ENCODE data around the gene SPIN1. TPM values are rescaled to one million over a fixed set of nuclear protein-coding genes. Genes with fewer than 3 reads are reported as not detected.
A peak's percentile ranks its signal among the peaks of the same experiment; 100 is the strongest.
"Not testable (repeated sequence)": the region's sequence is repeated elsewhere in the genome, so short reads cannot be mapped to it uniquely, and the experiment has no call there.

The SPIN1 gene
- 11.6 TPM for total RNA-seq

DNA sequence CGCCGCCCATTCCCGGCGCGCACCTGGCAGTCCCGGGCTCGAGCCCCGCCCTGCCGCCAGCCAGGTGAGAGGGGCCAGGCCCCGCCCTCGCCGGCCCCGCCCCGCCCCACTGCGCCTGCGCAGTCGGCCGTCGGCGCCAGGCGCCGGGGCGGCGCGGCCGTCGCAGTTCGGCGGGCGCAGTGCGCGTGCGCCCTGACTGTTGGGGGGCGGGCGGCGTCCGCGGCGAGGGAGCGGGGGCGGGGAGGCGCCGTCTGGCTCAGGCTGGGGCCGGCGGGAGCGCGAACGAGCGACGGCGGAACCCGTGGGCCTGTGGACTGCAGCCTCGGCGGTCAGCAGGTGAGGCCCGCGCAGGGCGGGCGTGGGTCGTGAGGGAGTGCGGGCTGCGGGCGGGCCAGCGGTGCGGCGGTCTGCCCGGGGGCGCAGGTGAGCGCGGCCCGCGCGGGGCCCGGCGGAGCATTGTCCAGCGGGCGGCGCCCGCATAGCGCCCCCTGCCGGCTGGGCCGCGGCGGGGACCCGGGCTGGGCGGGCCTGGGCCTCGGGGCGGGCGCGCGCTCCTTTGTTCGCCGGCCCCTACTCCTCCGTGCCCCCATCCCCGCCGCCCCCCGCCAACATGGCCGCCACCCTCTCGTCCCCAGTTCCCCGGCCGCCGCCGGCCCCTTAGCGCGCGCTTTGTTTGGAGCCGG is at the start of gene SPIN1:
Gene SPIN1, plus strand, starts transcription at position 242 of the 683 bp plus-strand sequence. CDS start 38,096 bp downstream, outside the sequence.
- Histone ChIP-seq H3K27ac (peak within 1 kb of the TSS; percentile 88 to 95), H3K9me3 (no peaks in the 10 kb centered on the region), H3K4me1 (peaks cover 0 to 11% of the 10 kb centered on the region in 2 donors), H3K4me3 (peak within 1 kb of the TSS; percentile 99 to 100), H3K27me3 (no peaks in the 10 kb centered on the region), H3K36me3 (no peaks in the 10 kb centered on the region)
- DNase-seq (ENCODE audit: low spot score in 2 of 2), result peak in 1 of 2 donors; percentile 83
- TF ChIP-seq, protein P1, sequence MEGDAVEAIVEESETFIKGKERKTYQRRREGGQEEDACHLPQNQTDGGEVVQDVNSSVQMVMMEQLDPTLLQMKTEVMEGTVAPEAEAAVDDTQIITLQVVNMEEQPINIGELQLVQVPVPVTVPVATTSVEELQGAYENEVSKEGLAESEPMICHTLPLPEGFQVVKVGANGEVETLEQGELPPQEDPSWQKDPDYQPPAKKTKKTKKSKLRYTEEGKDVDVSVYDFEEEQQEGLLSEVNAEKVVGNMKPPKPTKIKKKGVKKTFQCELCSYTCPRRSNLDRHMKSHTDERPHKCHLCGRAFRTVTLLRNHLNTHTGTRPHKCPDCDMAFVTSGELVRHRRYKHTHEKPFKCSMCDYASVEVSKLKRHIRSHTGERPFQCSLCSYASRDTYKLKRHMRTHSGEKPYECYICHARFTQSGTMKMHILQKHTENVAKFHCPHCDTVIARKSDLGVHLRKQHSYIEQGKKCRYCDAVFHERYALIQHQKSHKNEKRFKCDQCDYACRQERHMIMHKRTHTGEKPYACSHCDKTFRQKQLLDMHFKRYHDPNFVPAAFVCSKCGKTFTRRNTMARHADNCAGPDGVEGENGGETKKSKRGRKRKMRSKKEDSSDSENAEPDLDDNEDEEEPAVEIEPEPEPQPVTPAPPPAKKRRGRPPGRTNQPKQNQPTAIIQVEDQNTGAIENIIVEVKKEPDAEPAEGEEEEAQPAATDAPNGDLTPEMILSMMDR (IDR thresholded peaks at IDR 0.05), result peak in 1 of 3 experiments; percentile 78
- intact Hi-C loops (cut with DNase I), result loop anchor here (1.0 to 10.0 kb wide), 8 partner anchors 146 to 924 kb away; partner anchors contain the start of genes CDK20, CKS2 and CTSL

DNA sequence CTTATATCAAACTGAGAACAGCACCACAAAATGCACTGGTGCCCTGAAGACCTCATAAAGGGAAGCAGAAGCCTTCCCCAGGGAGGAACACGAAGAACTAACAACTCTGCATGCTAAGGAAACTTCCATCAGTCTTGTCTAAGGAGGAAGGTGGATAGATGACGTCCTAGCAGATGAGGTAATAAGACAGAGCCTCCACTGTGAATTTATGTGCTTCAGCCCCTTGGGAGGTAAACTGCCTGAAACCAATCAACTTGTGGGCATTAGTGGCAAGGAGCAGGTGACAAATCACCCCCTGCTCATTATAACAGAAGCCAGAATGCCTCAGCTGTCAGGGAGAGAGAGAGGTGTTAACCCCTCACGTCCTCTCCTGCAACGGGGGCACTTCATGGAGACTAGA is 48.9 kb upstream of the SPIN1 start:
- no peaks in the 10 kb centered on the region for H3K9me3 ChIP-seq
- H3K27ac ChIP-seq, result no peak overlapping the region
- H3K36me3 ChIP-seq, result no peaks in the 10 kb centered on the region
- TF ChIP-seq, protein P1 (IDR thresholded peaks at IDR 0.05), result no peak
- no peaks in the 10 kb centered on the region for H3K4me1 ChIP-seq
- no peak overlapping the region for H3K4me3 ChIP-seq
- no peak for DNase-seq (ENCODE audit: low spot score in 2 of 2)
- intact Hi-C loops (cut with DNase I), result no loop called here
- no peaks in the 10 kb centered on the region for H3K27me3 ChIP-seq

DNA sequence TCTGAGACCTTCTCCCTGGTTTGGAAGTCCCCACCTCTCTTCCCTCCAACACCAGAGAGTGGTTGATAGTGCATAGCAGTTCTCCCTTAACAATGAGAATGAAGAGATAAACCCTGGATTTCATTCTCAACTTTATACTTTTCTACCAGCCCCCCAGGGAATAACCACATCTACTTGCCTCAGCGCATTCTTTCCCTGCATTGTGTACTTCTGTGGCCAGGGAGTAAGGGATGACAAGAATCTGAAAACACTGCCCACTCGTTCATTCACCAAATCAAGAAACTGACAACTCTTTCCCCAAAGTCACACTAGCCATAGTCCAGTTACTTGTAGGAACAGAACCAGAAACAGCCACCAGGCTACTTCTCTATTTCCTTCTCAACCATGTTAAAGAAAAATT is 46.0 kb upstream of the SPIN1 start:
- no peaks in the 10 kb centered on the region for H3K4me1 ChIP-seq
- no peaks in the 10 kb centered on the region for H3K36me3 ChIP-seq
- no peak overlapping the region for H3K27ac ChIP-seq
- no peaks in the 10 kb centered on the region for H3K9me3 ChIP-seq
- no peaks in the 10 kb centered on the region for H3K27me3 ChIP-seq
- intact Hi-C loops (cut with DNase I), result no loop called here
- TF ChIP-seq, protein P1 (IDR thresholded peaks at IDR 0.05), result no peak
- no peak for DNase-seq (ENCODE audit: low spot score in 2 of 2)
- no peak overlapping the region for H3K4me3 ChIP-seq

DNA sequence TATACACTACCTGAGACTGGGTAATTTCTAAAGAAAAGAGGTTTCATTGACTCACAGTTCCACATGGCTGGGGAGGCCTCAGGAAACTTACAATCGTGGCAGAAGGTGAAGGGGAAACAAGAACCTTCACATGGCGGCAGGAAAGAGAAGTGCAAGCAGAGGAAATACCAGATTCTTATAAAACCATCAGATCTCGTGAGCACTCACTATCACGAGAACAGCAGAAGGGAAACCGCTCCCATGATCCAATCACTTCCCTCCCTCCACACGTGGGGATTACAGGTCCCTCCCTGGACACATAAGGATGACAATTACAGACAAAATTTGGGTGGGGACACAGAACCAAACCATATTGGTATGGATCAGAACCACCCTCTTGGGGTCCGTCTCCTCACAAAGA is 44.2 kb upstream of the SPIN1 start:
- DNase-seq (ENCODE audit: low spot score in 2 of 2), result no peak
- Histone ChIP-seq H3K36me3 (no peaks in the 10 kb centered on the region), H3K9me3 (no peaks in the 10 kb centered on the region), H3K27me3 (no peaks in the 10 kb centered on the region), H3K4me3 (no peak overlapping the region), H3K27ac (no peak overlapping the region), H3K4me1 (no peaks in the 10 kb centered on the region)
- TF ChIP-seq, protein P1 (IDR thresholded peaks at IDR 0.05), result no peak
- intact Hi-C loops (cut with DNase I), result no loop called here

DNA sequence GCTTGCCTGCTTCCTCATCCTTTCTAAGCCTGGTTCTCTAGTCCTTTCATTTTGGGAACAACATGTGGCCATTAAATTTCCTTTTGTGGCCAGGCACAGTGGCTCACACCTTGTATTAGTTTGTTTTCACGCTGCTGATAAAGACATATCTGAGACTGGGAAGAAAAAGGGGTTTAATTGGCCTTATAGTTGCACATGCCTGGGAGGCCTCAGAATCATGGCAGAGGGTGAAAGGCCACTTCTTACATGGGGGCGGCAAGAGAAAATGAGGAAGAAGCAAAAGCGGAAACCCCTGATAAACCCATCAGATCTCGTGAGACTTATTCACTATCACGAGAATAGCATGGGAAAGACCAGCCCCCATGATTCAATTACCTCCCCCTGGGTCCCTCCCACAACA is 37.9 kb upstream of the SPIN1 start:
- H3K4me1 ChIP-seq; DNase-seq (ENCODE audit: low spot score in 2 of 2); H3K36me3 ChIP-seq; intact Hi-C loops (cut with DNase I); H3K27ac ChIP-seq; H3K4me3 ChIP-seq; H3K9me3 ChIP-seq; H3K27me3 ChIP-seq: not testable (repeated sequence)

DNA sequence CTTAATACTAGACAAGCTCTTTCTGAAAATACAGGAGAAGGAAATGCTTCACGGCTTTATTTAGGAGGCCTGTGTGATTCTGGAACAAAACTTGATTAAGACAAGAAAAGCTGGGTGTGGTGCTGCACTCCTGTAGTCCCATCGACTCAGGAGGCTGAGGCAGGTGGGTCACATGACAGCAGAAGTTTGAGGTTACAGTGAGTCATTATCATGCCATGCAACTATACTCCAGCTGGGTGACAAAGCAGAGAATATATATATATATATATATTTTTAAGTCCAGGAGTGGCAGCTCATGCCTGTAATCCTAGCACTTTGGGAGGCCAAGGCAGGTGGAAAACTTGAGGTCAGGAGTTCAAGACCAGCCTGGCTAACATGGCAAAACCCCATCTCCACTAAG is 33.1 kb upstream of the SPIN1 start:
- intact Hi-C loops (cut with DNase I), result no loop called here
- Histone ChIP-seq H3K9me3 (peaks cover 4% of the 10 kb centered on the region in 2 donors), H3K4me1 (no peaks in the 10 kb centered on the region), H3K27me3 (no peaks in the 10 kb centered on the region), H3K36me3 (no peaks in the 10 kb centered on the region), H3K27ac (no peak overlapping the region), H3K4me3 (no peak overlapping the region)
- DNase-seq (ENCODE audit: low spot score in 2 of 2), result no peak
- TF ChIP-seq, protein P1 (IDR thresholded peaks at IDR 0.05), result no peak

DNA sequence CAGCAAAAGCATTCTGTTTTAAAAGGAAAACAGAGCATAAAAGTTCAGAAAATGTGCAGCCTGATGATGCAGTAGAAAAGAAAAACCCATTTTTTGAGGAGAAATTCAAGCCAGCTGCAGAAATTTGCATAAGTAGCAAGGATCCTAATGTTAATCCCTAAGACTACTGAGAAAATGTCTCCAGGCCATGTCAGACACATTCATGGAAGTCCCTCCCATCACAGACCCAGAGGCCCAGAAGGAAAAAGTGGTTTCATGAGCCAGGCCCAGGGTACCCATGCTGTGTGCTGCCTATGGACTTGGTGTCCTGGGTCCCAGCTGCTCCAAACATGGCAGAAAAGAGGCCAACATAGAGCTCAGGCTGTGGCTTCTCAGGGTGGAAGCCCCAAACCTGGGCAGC is 31.0 kb upstream of the SPIN1 start:
- intact Hi-C loops (cut with DNase I); DNase-seq (ENCODE audit: low spot score in 2 of 2); H3K27me3 ChIP-seq; H3K27ac ChIP-seq; H3K36me3 ChIP-seq; H3K4me1 ChIP-seq; H3K9me3 ChIP-seq; H3K4me3 ChIP-seq: not testable (repeated sequence)
